H1 (cell line): ENCODE data around the gene LRRC8D. TPM values are rescaled to one million over a fixed set of nuclear protein-coding genes. Genes with fewer than 3 reads are reported as not detected.

Experiments
- HDAC2 ChIP-seq, 2 experiments: fragments of 300-600 bp in 1 of 2; sonication (generic) in 1 of 2; IDR thresholded peaks; 2 replicates each; pipeline ENCODE4 v1.6.1; 2011 to 2012; ENCODE audit warnings: low read depth in 2 of 2, low read length in 2 of 2, mild to moderate bottlenecking in 2 of 2, moderate library complexity in 2 of 2, borderline replicate concordance in 1 of 2, inconsistent platforms in 1 of 2
- polyA plus RNA-seq, 7 experiments: library from polyadenylated mRNA; depleted of rRNA in 3 of 7; stranded (reverse) in 5 of 7; unstranded in 2 of 7; fragments of >200 nt in 5 of 7; fragments of 200-250 nt in 2 of 7; gene quantifications; 1 replicate in 5 of 7; 2 replicates in 1 of 7; 4 replicates in 1 of 7; pipeline versions ENCODE4 v1.2.1 to v1.2.3, GENCODE V29; 2011 to 2013; ENCODE audit warnings: missing spikeins in 2 of 7, mixed read lengths in 2 of 7
- total RNA-seq: library from RNA; stranded (reverse); fragmentation: NEBNext Ultra II Directional; extraction: Animal tissue kit (Norgen Biotek cat#: 25700); gene quantifications from 2 replicates; pipeline ENCODE4 v1.2.1, GENCODE V29; 2021
- TF ChIP-seq, protein P1 (sequence below): fragments of 300-600 bp; sonication (generic); IDR thresholded peaks from 2 replicates; pipeline ENCODE4 v1.7.1; 2012; ENCODE audit warnings: low read length, moderate library complexity, mild to moderate bottlenecking, inconsistent platforms; ENCODE audit not compliant: insufficient replicate concordance

LRRC8D gene
- total and polyA plus RNA-seq, 2 of the 8 experiments (the other 6 are each of a cell fraction or from before 2014, with no cell fraction given) = 42.0 to 58.5 TPM

DNA sequence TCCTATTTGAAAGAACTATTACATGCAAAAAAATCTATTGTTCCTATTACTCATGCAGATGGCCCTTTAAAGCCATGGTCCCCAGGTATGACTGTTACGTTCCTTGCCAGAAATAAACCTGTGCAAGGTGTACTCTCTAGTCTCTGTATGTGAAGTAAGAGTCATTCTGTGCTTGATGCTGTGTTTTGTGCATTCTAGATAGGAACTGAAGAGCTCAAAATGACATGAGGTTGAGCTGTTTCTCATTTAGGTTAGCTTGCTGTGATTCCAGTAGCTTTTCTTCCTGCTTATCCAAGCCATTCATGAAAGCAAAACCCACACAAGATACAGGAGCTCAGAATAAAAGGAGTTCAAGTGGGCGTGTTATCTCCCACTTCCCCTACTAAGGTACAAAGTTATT, 109.7 kb downstream of the LRRC8D start (continued):
- TF ChIP-seq, protein P1, sequence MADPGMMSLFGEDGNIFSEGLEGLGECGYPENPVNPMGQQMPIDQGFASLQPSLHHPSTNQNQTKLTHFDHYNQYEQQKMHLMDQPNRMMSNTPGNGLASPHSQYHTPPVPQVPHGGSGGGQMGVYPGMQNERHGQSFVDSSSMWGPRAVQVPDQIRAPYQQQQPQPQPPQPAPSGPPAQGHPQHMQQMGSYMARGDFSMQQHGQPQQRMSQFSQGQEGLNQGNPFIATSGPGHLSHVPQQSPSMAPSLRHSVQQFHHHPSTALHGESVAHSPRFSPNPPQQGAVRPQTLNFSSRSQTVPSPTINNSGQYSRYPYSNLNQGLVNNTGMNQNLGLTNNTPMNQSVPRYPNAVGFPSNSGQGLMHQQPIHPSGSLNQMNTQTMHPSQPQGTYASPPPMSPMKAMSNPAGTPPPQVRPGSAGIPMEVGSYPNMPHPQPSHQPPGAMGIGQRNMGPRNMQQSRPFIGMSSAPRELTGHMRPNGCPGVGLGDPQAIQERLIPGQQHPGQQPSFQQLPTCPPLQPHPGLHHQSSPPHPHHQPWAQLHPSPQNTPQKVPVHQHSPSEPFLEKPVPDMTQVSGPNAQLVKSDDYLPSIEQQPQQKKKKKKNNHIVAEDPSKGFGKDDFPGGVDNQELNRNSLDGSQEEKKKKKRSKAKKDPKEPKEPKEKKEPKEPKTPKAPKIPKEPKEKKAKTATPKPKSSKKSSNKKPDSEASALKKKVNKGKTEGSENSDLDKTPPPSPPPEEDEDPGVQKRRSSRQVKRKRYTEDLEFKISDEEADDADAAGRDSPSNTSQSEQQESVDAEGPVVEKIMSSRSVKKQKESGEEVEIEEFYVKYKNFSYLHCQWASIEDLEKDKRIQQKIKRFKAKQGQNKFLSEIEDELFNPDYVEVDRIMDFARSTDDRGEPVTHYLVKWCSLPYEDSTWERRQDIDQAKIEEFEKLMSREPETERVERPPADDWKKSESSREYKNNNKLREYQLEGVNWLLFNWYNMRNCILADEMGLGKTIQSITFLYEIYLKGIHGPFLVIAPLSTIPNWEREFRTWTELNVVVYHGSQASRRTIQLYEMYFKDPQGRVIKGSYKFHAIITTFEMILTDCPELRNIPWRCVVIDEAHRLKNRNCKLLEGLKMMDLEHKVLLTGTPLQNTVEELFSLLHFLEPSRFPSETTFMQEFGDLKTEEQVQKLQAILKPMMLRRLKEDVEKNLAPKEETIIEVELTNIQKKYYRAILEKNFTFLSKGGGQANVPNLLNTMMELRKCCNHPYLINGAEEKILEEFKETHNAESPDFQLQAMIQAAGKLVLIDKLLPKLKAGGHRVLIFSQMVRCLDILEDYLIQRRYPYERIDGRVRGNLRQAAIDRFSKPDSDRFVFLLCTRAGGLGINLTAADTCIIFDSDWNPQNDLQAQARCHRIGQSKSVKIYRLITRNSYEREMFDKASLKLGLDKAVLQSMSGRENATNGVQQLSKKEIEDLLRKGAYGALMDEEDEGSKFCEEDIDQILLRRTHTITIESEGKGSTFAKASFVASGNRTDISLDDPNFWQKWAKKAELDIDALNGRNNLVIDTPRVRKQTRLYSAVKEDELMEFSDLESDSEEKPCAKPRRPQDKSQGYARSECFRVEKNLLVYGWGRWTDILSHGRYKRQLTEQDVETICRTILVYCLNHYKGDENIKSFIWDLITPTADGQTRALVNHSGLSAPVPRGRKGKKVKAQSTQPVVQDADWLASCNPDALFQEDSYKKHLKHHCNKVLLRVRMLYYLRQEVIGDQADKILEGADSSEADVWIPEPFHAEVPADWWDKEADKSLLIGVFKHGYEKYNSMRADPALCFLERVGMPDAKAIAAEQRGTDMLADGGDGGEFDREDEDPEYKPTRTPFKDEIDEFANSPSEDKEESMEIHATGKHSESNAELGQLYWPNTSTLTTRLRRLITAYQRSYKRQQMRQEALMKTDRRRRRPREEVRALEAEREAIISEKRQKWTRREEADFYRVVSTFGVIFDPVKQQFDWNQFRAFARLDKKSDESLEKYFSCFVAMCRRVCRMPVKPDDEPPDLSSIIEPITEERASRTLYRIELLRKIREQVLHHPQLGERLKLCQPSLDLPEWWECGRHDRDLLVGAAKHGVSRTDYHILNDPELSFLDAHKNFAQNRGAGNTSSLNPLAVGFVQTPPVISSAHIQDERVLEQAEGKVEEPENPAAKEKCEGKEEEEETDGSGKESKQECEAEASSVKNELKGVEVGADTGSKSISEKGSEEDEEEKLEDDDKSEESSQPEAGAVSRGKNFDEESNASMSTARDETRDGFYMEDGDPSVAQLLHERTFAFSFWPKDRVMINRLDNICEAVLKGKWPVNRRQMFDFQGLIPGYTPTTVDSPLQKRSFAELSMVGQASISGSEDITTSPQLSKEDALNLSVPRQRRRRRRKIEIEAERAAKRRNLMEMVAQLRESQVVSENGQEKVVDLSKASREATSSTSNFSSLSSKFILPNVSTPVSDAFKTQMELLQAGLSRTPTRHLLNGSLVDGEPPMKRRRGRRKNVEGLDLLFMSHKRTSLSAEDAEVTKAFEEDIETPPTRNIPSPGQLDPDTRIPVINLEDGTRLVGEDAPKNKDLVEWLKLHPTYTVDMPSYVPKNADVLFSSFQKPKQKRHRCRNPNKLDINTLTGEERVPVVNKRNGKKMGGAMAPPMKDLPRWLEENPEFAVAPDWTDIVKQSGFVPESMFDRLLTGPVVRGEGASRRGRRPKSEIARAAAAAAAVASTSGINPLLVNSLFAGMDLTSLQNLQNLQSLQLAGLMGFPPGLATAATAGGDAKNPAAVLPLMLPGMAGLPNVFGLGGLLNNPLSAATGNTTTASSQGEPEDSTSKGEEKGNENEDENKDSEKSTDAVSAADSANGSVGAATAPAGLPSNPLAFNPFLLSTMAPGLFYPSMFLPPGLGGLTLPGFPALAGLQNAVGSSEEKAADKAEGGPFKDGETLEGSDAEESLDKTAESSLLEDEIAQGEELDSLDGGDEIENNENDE = no peak
- TF ChIP-seq HDAC2 (IDR thresholded peaks at IDR 0.05; ENCODE audit: borderline replicate concordance in 1 of 2, low read depth in 2 of 2, low read length in 2 of 2) = no peak
